ENCODE measurements around the gene SETBP1.

GRCh38 chr18:44766450-44766849, 85.8 kb downstream of the SETBP1 start:
- TF ChIP-seq TAF1 (IDR thresholded peaks at IDR 0.05; ENCODE audit: borderline replicate concordance, low read depth, low read length) (no peak), POLR2AphosphoS5 (IDR thresholded peaks at IDR 0.05; ENCODE audit: low read depth, low read length) (no peak), POLR2A (IDR thresholded peaks at IDR 0.05; ENCODE audit: low read depth, low read length) (no peak)
